H9 (cell line): ENCODE measurements around the gene CCDC85B. TPM values are rescaled to one million over a fixed set of nuclear protein-coding genes. Genes with fewer than 3 reads are reported as not detected.

Source experiments
- DNase-seq: peaks from one replicate; pipeline ENCODE4 v3.0.0-alpha.2; 2017
- H2AFZ ChIP-seq: one replicate; pipeline ENCODE4 v1.6.1; 2013; ENCODE audit warnings: mild to moderate bottlenecking, low read length, control low read depth, moderate library complexity
- H2AK5ac ChIP-seq: 2 replicates; pipeline ENCODE4 v1.6.1; 2013; ENCODE audit warnings: low read length, control low read depth, mixed read lengths; ENCODE audit not compliant: insufficient read length
- H2BK120ac ChIP-seq: one replicate; pipeline ENCODE4 v1.6.1; 2013; ENCODE audit warnings: low read depth, mild to moderate bottlenecking, low read length, control low read depth, inconsistent platforms; ENCODE audit not compliant: poor library complexity, severe bottlenecking
- H2BK12ac ChIP-seq: 2 replicates; pipeline ENCODE4 v1.6.1; 2013; ENCODE audit warnings: low read length, control low read depth, mixed read lengths, low read depth; ENCODE audit not compliant: insufficient read length
- H2BK15ac ChIP-seq: 2 replicates; pipeline ENCODE4 v1.6.1; 2013; ENCODE audit warnings: low read depth, low read length, control low read depth
- H2BK20ac ChIP-seq: one replicate; pipeline ENCODE4 v1.6.1; 2013; ENCODE audit warnings: low read depth, mild to moderate bottlenecking, low read length, control low read depth, inconsistent platforms; ENCODE audit not compliant: poor library complexity, severe bottlenecking
- H2BK5ac ChIP-seq: 2 replicates; pipeline ENCODE4 v1.6.1; 2013; ENCODE audit warnings: low read length, control low read depth, mixed read lengths; ENCODE audit not compliant: insufficient read length
- H3K14ac ChIP-seq: 2 replicates; pipeline ENCODE4 v1.6.1; 2013; ENCODE audit warnings: low read length, control low read depth; ENCODE audit not compliant: insufficient read depth
- H3K18ac ChIP-seq: 2 replicates; pipeline ENCODE4 v1.6.1; 2013; ENCODE audit warnings: low read depth, mild to moderate bottlenecking, mixed read lengths, low read length, control low read depth; ENCODE audit not compliant: insufficient read length
- H3K23ac ChIP-seq: 2 replicates; pipeline ENCODE4 v1.6.1; 2013; ENCODE audit warnings: low read length, control low read depth, mixed read lengths, low read depth; ENCODE audit not compliant: insufficient read length
- H3K23me2 ChIP-seq: 2 replicates; pipeline ENCODE4 v1.6.1; 2013; ENCODE audit warnings: low read depth, mild to moderate bottlenecking, mixed read lengths, low read length, control low read depth; ENCODE audit not compliant: insufficient read length, poor library complexity, severe bottlenecking
- H3K27ac ChIP-seq: 2 replicates; pipeline ENCODE4 v1.5.1; 2013; ENCODE audit warnings: low read length, control low read depth, mixed read lengths, low read depth; ENCODE audit not compliant: insufficient read length
- H3K27me3 ChIP-seq: 2 replicates; pipeline ENCODE4 v1.6.1; 2013; ENCODE audit warnings: low read length, control low read depth, inconsistent platforms; ENCODE audit not compliant: insufficient read depth
- H3K4ac ChIP-seq: 2 replicates; pipeline ENCODE4 v1.6.1; 2013; ENCODE audit warnings: low read depth, mild to moderate bottlenecking, control low read depth, inconsistent platforms, low read length, moderate library complexity
- H3K4me1 ChIP-seq: 2 replicates; pipeline ENCODE4 v1.6.1; 2013; ENCODE audit warnings: low read length, control low read depth, inconsistent platforms; ENCODE audit not compliant: insufficient read depth
- H3K4me2 ChIP-seq: 2 replicates; pipeline ENCODE4 v1.6.1; 2013; ENCODE audit warnings: low read length, control low read depth, mixed read lengths; ENCODE audit not compliant: insufficient read length, insufficient read depth
- H3K56ac ChIP-seq: 2 replicates; pipeline ENCODE4 v1.6.1; 2013; ENCODE audit warnings: low read depth, mild to moderate bottlenecking, mixed read lengths, low read length, control low read depth; ENCODE audit not compliant: insufficient read length
- H3K79me1 ChIP-seq: 2 replicates; pipeline ENCODE4 v1.6.1; 2013; ENCODE audit warnings: low read depth, mild to moderate bottlenecking, moderate library complexity, low read length, control low read depth, inconsistent platforms; ENCODE audit not compliant: insufficient read depth, poor library complexity, severe bottlenecking
- H3K79me2 ChIP-seq: 2 replicates; pipeline ENCODE4 v1.6.1; 2013; ENCODE audit warnings: low read length, control low read depth, inconsistent platforms; ENCODE audit not compliant: insufficient read depth
- H3K9ac ChIP-seq: 2 replicates; pipeline ENCODE4 v1.6.1; 2013; ENCODE audit warnings: low read length, control low read depth, mixed read lengths; ENCODE audit not compliant: insufficient read length; ENCODE audit errors: extremely low read depth
- H3K9me3 ChIP-seq: one replicate; pipeline ENCODE4 v1.6.1; 2013; ENCODE audit warnings: low read depth, low read length, inconsistent platforms; ENCODE audit not compliant: control insufficient read depth
- H3T11ph ChIP-seq: one replicate; pipeline ENCODE4 v1.6.1; 2013; ENCODE audit warnings: mild to moderate bottlenecking, low read length, control low read depth, inconsistent platforms
- H4K20me1 ChIP-seq: one replicate; pipeline ENCODE4 v1.6.1; 2013; ENCODE audit not compliant: control insufficient read depth, insufficient read length, insufficient read depth
- H4K5ac ChIP-seq: 2 replicates; pipeline ENCODE4 v1.6.1; 2013; ENCODE audit warnings: low read depth, mild to moderate bottlenecking, mixed read lengths, low read length, control low read depth; ENCODE audit not compliant: insufficient read length
- H4K8ac ChIP-seq: replicated peaks from 2 replicates; pipeline ENCODE4 v1.6.1; 2013; ENCODE audit warnings: low read length, control low read depth, mixed read lengths, low read depth; ENCODE audit not compliant: insufficient read length
- H4K91ac ChIP-seq: 2 replicates; pipeline ENCODE4 v1.6.1; 2013; ENCODE audit warnings: low read depth, mild to moderate bottlenecking, moderate library complexity, mixed read lengths, low read length, control low read depth; ENCODE audit not compliant: insufficient read length
- H3K27ac Mint-ChIP-seq, 3 experiments: 2 replicates in 2 of 3; 3 replicates in 1 of 3; pipeline ENCODE4 v1.8.0; 2020 to 2021; ENCODE audit warnings: mixed read lengths in 3 of 3, mild to moderate bottlenecking in 1 of 3, moderate library complexity in 1 of 3
- H3K27me3 Mint-ChIP-seq: 2 replicates; pipeline ENCODE4 v1.8.0; 2021; ENCODE audit warnings: low read depth, mild to moderate bottlenecking, moderate library complexity, mixed read lengths
- H3K36me3 Mint-ChIP-seq, 3 experiments: 2 replicates in 2 of 3; 3 replicates in 1 of 3; pipeline ENCODE4 v1.8.0; 2020 to 2021; ENCODE audit warnings: low read depth in 3 of 3, mixed read lengths in 3 of 3; ENCODE audit not compliant: insufficient read depth in 1 of 3
- H3K4me1 Mint-ChIP-seq, 2 experiments: 2 replicates each; pipeline ENCODE4 v1.8.0; 2020; ENCODE audit warnings: mixed read lengths in 2 of 2
- H3K4me3 Mint-ChIP-seq, 2 experiments: 2 replicates in 1 of 2; 3 replicates in 1 of 2; pipeline ENCODE4 v1.8.0; 2020 to 2021; ENCODE audit warnings: mild to moderate bottlenecking in 2 of 2, mixed read lengths in 2 of 2, moderate library complexity in 1 of 2
- H3K9me3 Mint-ChIP-seq, 2 experiments: 2 replicates in 1 of 2; 3 replicates in 1 of 2; pipeline ENCODE4 v1.8.0; 2020; ENCODE audit warnings: mild to moderate bottlenecking in 2 of 2, mixed read lengths in 2 of 2, moderate library complexity in 1 of 2
- WGBS: extraction: QIAGEN DNeasy Blood & Tissue Kit; methylation state at CpG from one replicate; pipeline ENCODE4 v1.1.7; 2013; ENCODE audit warnings: missing lambda C conversion rate, low lambda C conversion rate, mixed read lengths; ENCODE audit not compliant: insufficient read length; ENCODE audit errors: extremely low coverage; 5-methylcytosine and 5-hydroxymethylcytosine counted together
- total RNA-seq: library from RNA; stranded (reverse); gene quantifications from 2 replicates; pipeline ENCODE4 v1.2.1, GENCODE V29; 2021
- TF ChIP-seq, protein P1 (sequence below): fragments of 200-600 bp; sonication (generic); conservative IDR thresholded peaks from 3 replicates; pipeline ENCODE4 v1.8.0; 2021; ENCODE audit warnings: antibody characterized with exemption, mild to moderate bottlenecking

Gene CCDC85B
- total RNA-seq, 1 experiment from 2014 or later, result 23.3 TPM

DNA sequence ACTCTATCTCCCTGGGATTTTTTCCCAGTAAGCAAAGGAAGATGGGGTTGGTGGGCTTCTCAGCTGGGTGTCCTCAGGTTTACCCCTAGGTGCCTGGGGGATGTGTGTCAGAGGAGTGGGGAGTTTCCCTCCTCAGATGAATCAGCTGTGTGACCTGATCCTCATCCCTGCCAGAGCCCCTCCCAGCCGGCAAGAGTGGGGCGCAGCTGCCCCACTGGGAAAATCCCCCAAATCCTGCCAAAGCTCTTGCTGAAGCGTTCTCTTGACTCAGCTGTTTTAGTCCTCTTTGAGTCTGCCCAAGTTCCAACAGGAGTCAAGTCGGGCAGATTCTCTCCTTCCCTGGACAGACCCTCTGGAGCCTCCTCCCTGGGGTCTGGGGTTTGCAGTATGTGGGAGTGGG is 22.4 kb downstream of the CCDC85B start:
- Histone ChIP-seq H3K23ac (no peak overlapping the region), H2AFZ (no peak overlapping the region), H4K91ac (no peak overlapping the region), H4K5ac (no peak overlapping the region), H3K27me3 (no peaks in the 10 kb centered on the region), H3K27ac (no peak overlapping the region), H3K18ac (no peak overlapping the region), H3K9ac (no peak overlapping the region), H2BK5ac (no peak overlapping the region), H3K23me2 (no peaks in the 10 kb centered on the region), H2BK12ac (no peak overlapping the region), H2BK20ac (no peak overlapping the region), H3K56ac (no peak overlapping the region), H2AK5ac (no peak overlapping the region), H2BK15ac (no peak overlapping the region), H3K4me1 (no peaks in the 10 kb centered on the region; the same call in 1 of the 2 replicates), H3K4ac (no peak overlapping the region), H3K4me2 (no peak overlapping the region), H3K79me1 (no peaks in the 10 kb centered on the region), H2BK120ac (no peak overlapping the region), H3K14ac (no peak overlapping the region), H3K9me3 (no peaks in the 10 kb centered on the region), H3K79me2 (no peaks in the 10 kb centered on the region), H4K8ac (no peak overlapping the region), H4K20me1 (no peaks in the 10 kb centered on the region), H3T11ph (no peak overlapping the region)
- TF ChIP-seq, protein P1, sequence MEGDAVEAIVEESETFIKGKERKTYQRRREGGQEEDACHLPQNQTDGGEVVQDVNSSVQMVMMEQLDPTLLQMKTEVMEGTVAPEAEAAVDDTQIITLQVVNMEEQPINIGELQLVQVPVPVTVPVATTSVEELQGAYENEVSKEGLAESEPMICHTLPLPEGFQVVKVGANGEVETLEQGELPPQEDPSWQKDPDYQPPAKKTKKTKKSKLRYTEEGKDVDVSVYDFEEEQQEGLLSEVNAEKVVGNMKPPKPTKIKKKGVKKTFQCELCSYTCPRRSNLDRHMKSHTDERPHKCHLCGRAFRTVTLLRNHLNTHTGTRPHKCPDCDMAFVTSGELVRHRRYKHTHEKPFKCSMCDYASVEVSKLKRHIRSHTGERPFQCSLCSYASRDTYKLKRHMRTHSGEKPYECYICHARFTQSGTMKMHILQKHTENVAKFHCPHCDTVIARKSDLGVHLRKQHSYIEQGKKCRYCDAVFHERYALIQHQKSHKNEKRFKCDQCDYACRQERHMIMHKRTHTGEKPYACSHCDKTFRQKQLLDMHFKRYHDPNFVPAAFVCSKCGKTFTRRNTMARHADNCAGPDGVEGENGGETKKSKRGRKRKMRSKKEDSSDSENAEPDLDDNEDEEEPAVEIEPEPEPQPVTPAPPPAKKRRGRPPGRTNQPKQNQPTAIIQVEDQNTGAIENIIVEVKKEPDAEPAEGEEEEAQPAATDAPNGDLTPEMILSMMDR, result no peak
- Mint-ChIP-seq H3K4me3 (no peak overlapping the region), H3K9me3 (no peaks in the 10 kb centered on the region; a peak in 1 of 5 replicates), H3K27me3 (peaks cover 37% of the 10 kb centered on the region), H3K27ac (no peak overlapping the region), H3K4me1 (peaks cover 18 to 21% of the 10 kb centered on the region in 2 experiments), H3K36me3 (peaks cover 0 to 7% (median 5%) of the 10 kb centered on the region in 3 experiments; a peak in 3 of 7 replicates)
- no CpG with 5 or more reads among the region's 4 CpGs for WGBS
- no peak for DNase-seq
